Activated T-cell treated with anti-CD3 and anti-CD28 coated beads for 48 hours (primary cell): ENCODE results near the gene CLEC19A.

Experiments used
- DNase-seq: peaks from one replicate; pipeline ENCODE4 v3.0.0-alpha.2; 2020; ENCODE audit warnings: low read depth

The CLEC19A gene

DNA sequence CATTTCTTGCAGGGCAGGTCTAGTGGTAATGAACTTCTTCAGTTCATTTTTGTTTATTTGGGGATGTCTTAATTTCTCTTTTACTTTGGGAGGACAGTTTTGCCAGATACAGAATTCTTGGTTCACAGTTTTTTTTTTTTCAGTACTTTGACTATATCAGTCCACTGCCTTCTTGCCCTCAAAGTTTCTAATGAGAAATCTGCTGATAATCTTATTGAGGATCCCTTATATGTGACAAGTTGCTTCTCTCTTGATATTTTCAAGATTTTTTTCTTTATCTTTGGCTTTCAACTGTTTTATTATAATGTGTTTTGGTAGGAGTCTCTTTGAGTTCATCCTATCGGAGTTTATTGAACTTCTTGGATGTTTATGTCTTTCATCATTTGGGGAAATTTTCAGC, 42.8 kb downstream of the CLEC19A start:
- no peak for DNase-seq

GRCh38 chr16:19329932-19330331, 44.4 kb downstream of the CLEC19A start:
- DNase-seq: no peak

DNA sequence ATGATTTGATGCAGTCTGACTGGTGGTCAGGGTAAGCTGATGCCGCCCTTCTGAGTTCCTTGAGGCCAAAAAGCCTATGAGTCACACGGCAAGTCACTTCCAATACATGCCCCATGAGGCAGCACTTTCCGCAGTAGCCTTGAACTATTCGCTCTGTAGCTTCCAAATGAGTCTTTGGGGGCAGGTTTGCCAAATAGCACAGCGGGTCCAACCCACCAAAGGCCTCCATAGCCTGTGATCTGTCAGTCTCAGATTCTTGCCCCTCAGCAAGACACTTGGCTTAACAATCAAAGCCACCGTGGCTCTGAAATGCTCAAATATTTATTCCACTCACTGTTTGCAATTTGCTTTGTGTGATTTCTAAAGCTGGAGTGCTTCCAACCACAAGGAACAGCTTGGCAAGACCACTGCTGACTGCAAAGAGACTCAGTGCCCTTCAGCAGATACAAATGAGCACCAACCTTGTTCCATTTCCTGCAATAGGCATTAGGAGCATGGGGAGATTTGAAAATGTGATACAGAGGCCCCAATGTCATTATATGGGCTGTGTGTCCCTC, 45.4 kb downstream of the CLEC19A start:
- no peak for DNase-seq

GRCh38 chr16:19331794-19332193, 46.3 kb downstream of the CLEC19A start:
- no peak for DNase-seq

GRCh38 chr16:19338335-19338734, 52.8 kb downstream of the CLEC19A start:
- DNase-seq: no peak

- no peak for DNase-seq
Measured at GRCh38 chr16:19344224-19344801, 58.8 kb downstream of the CLEC19A start.

GRCh38 chr16:19344980-19345379, 59.4 kb downstream of the CLEC19A start:
- DNase-seq: no peak

DNA sequence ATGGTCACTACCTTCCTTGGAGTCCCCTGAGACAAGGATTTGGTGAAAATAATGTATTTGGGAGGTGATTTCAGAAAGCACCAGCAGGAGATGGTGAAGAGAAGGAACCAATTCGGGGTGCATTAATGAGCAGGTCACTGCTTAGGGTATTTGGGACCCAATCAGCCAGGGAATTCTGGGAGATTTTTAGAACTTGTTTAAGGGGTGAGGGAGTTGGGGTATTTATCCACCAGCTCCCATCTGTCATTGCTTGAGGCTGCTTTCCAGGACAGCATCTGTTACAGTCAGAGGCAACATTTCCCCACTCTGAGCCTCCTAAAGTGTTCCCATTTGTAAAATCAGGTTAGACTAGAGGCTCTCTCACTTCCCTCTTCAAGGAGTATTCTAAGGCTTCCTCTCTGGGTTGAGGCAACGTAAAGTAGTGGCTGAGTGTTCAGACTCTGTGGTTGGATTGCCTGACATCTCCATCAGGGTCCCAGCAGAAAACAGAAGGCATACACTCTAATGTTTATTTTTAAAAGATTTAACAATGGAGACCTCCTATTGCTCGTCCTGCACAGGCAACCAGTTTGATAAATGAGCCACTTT, 60.9 kb downstream of the CLEC19A start:
- no peak for DNase-seq

DNA sequence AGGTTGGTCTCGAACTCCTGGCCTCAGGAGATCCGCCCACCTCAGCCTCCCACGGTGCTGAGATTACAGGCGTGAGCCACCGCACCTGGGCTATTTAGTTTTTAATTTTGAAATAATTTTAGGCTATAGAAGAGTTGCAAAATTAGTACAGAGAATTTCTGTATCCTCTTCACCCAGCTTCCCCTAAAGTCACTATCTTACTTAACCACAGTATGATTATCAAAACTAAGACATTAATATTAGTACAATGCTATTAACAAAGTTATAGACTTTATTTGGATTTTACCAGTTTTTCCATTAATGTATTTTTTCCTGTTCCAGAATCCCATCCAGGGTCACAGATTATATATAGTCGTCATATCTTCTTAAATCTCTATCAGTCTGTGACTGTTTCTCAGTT, 62.6 kb downstream of the CLEC19A start:
- DNase-seq: no peak

GRCh38 chr16:19348578-19349315, 63.2 kb downstream of the CLEC19A start:
- DNase-seq: no peak

- no peak for DNase-seq
Measured at GRCh38 chr16:19354371-19354770, 68.8 kb downstream of the CLEC19A start.

GRCh38 chr16:19356024-19356952, 70.8 kb downstream of the CLEC19A start:
- no peak for DNase-seq

GRCh38 chr16:19359556-19359955, 74.0 kb downstream of the CLEC19A start:
- no peak for DNase-seq
